SJSA1 (cell line): ENCODE data around the gene CCDC88A. TPM values are rescaled to one million over a fixed set of nuclear protein-coding genes. Genes with fewer than 3 reads are reported as not detected.
"Not testable (repeated sequence)": the region's sequence is repeated elsewhere in the genome, so short reads cannot be mapped to it uniquely, and the experiment has no call there.

Experiments
- DNase-seq, 2 experiments: peaks; one replicate each; pipeline ENCODE4 v3.0.0-alpha.2; 2015 to 2020; ENCODE audit warnings: low spot score in 2 of 2, low read depth in 1 of 2
- H3K27ac ChIP-seq: fragments of 250-450 bp; sonication (Bioruptor Pico); 2 replicates; pipeline ENCODE4 v1.5.1; 2020; ENCODE audit warnings: mild to moderate bottlenecking, moderate library complexity
- H3K27me3 ChIP-seq: fragments of 250-450 bp; sonication (Bioruptor Pico); replicated peaks from 2 replicates; pipeline ENCODE4 v1.5.1; 2020; ENCODE audit warnings: mild to moderate bottlenecking, moderate library complexity
- H3K36me3 ChIP-seq: fragments of 250-450 bp; sonication (Bioruptor Pico); 2 replicates; pipeline ENCODE4 v1.5.1; 2020; ENCODE audit warnings: mild to moderate bottlenecking
- H3K4me1 ChIP-seq: fragments of 250-450 bp; sonication (Bioruptor Pico); replicated peaks from 2 replicates; pipeline ENCODE4 v1.6.1; 2021; ENCODE audit warnings: mild to moderate bottlenecking
- H3K4me3 ChIP-seq: fragments of 250-450 bp; sonication (Bioruptor Pico); 2 replicates; pipeline ENCODE4 v1.5.1; 2020; ENCODE audit warnings: mild to moderate bottlenecking
- H3K9me3 ChIP-seq: fragments of 250-450 bp; sonication (Bioruptor Pico); replicated peaks from 2 replicates; pipeline ENCODE4 v1.5.1; 2020; ENCODE audit warnings: mild to moderate bottlenecking
- total RNA-seq: library from RNA; depleted of rRNA; stranded (reverse); fragments of >200 nt; shearing (Covaris generic); gene quantifications from 2 replicates; pipeline ENCODE4 v1.2.3, GENCODE V29; 2014; rRNA removed

CCDC88A gene, protein sequence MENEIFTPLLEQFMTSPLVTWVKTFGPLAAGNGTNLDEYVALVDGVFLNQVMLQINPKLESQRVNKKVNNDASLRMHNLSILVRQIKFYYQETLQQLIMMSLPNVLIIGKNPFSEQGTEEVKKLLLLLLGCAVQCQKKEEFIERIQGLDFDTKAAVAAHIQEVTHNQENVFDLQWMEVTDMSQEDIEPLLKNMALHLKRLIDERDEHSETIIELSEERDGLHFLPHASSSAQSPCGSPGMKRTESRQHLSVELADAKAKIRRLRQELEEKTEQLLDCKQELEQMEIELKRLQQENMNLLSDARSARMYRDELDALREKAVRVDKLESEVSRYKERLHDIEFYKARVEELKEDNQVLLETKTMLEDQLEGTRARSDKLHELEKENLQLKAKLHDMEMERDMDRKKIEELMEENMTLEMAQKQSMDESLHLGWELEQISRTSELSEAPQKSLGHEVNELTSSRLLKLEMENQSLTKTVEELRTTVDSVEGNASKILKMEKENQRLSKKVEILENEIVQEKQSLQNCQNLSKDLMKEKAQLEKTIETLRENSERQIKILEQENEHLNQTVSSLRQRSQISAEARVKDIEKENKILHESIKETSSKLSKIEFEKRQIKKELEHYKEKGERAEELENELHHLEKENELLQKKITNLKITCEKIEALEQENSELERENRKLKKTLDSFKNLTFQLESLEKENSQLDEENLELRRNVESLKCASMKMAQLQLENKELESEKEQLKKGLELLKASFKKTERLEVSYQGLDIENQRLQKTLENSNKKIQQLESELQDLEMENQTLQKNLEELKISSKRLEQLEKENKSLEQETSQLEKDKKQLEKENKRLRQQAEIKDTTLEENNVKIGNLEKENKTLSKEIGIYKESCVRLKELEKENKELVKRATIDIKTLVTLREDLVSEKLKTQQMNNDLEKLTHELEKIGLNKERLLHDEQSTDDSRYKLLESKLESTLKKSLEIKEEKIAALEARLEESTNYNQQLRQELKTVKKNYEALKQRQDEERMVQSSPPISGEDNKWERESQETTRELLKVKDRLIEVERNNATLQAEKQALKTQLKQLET (N-terminal part only)
- 51.3 and 73.5 TPM in 2 replicates for total RNA-seq

- Histone ChIP-seq H3K36me3 (no peaks in the 10 kb centered on the region; the same call in 1 of the 2 replicates), H3K27me3 (no peaks in the 10 kb centered on the region), H3K27ac (peak within 1 kb of the TSS; percentile 64), H3K9me3 (no peaks in the 10 kb centered on the region), H3K4me3 (peak within 1 kb of the TSS; percentile 65), H3K4me1 (peaks cover 7% of the 10 kb centered on the region)
- peak; percentile 97 to 98 for DNase-seq
These were observed at the start of gene CCDC88A for GRCh38 chr2:55419679-55420438. Gene CCDC88A, minus strand, starts transcription at chr2:55419856. Its CDS starts 777 bp downstream, at chr2:55419079.

GRCh38 chr2:55461679-55462078 lies 42.0 kb upstream of the CCDC88A start:
- DNase-seq, result no peak
- Histone ChIP-seq H3K4me3 (no peak overlapping the region), H3K9me3 (no peaks in the 10 kb centered on the region), H3K36me3 (no peaks in the 10 kb centered on the region), H3K27me3 (no peaks in the 10 kb centered on the region), H3K4me1 (no peaks in the 10 kb centered on the region), H3K27ac (no peak overlapping the region)

GRCh38 chr2:55460562-55460961 lies 40.9 kb upstream of the CCDC88A start:
- DNase-seq, result no peak
- Histone ChIP-seq H3K27me3 (no peaks in the 10 kb centered on the region), H3K4me1 (no peaks in the 10 kb centered on the region), H3K27ac (no peak overlapping the region), H3K36me3 (no peaks in the 10 kb centered on the region), H3K4me3 (no peak overlapping the region), H3K9me3 (no peaks in the 10 kb centered on the region)

GRCh38 chr2:55459714-55460274 lies 40.1 kb upstream of the CCDC88A start:
- no peak for DNase-seq
- Histone ChIP-seq H3K4me3 (no peak overlapping the region), H3K9me3 (no peaks in the 10 kb centered on the region), H3K27me3 (no peaks in the 10 kb centered on the region), H3K4me1 (no peaks in the 10 kb centered on the region), H3K36me3 (no peaks in the 10 kb centered on the region), H3K27ac (no peak overlapping the region)

GRCh38 chr2:55459279-55459678 lies 39.6 kb upstream of the CCDC88A start:
- Histone ChIP-seq H3K27ac (no peak overlapping the region), H3K9me3 (no peaks in the 10 kb centered on the region), H3K4me1 (no peaks in the 10 kb centered on the region), H3K36me3 (no peaks in the 10 kb centered on the region), H3K4me3 (no peak overlapping the region), H3K27me3 (no peaks in the 10 kb centered on the region)
- DNase-seq, result no peak

DNA sequence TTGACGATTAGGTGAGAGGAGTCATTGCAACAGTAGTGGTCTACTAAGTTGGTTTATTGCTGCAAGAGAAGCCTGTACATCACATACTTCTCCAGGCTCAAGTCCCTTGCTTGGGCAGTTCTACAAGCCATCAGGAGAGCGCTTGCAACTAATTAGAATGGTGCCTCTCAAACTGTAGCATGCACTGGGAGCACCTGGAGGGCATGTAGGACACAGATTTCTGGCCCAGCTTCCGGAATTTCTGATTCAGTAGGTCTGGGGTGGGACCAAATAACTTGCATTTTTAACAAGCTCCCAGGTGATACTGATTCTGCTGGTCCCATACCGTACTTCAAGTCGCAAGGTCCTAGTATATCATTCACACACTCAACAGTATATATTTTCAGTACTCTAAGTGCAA lies 34.5 kb upstream of the CCDC88A start:
- Histone ChIP-seq H3K27me3 (no peaks in the 10 kb centered on the region), H3K4me1 (no peaks in the 10 kb centered on the region), H3K27ac (no peak overlapping the region), H3K4me3 (no peak overlapping the region), H3K36me3 (no peaks in the 10 kb centered on the region), H3K9me3 (no peaks in the 10 kb centered on the region)
- no peak for DNase-seq

DNA sequence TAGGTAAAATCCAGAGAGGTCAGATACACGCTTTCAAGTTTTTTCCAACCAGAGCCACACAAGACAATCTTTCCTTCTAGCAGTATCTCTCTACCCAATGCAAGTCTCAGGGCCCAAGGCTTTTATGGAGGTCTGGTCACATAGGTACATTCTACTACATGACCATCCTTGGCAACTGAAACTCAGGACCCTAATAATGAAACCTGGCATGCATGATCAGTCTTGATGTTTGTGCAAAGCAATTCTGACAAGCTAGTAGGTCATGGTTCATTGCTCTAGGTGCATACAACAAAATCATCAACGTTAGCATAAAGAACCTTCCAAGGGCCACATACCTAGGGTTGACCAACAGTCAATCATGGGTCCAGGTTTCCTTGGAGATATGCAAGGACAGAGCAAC lies 33.2 kb upstream of the CCDC88A start:
- no peak for DNase-seq
- H3K4me1 ChIP-seq, result no peaks in the 10 kb centered on the region
- H3K27me3 ChIP-seq, result no peaks in the 10 kb centered on the region
- no peaks in the 10 kb centered on the region for H3K36me3 ChIP-seq
- no peak overlapping the region for H3K27ac ChIP-seq
- H3K4me3 ChIP-seq, result no peak overlapping the region
- no peaks in the 10 kb centered on the region for H3K9me3 ChIP-seq

- no peaks in the 10 kb centered on the region for H3K36me3 ChIP-seq
- no peak overlapping the region for H3K4me3 ChIP-seq
- H3K4me1 ChIP-seq, result no peaks in the 10 kb centered on the region
- H3K27me3 ChIP-seq, result no peaks in the 10 kb centered on the region
- H3K27ac ChIP-seq, result no peak overlapping the region
- no peak for DNase-seq
- H3K9me3 ChIP-seq, result no peaks in the 10 kb centered on the region
These were observed 32.0 kb upstream of the CCDC88A start for GRCh38 chr2:55451699-55452098.

DNA sequence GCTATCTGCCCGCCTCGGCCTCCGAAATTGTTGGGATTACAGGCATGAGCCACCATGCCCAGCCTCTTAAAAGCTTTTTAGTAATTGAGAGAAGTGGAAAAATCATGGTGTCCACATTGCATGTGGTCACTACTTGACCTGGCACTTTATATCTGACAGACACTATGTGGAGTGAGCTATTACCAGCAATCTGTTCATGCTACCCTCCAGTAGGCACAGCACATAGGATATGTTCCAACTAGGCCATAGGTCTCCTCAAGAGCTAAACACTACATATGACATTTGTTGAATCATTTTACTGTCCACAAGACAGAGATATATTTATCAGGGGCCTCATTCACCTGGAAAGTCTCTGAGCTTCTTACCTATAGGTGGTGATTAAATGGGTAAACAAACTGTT lies 30.4 kb upstream of the CCDC88A start:
- not testable (repeated sequence) for H3K27me3 ChIP-seq, H3K27ac ChIP-seq, H3K4me1 ChIP-seq, H3K4me3 ChIP-seq, H3K36me3 ChIP-seq, H3K9me3 ChIP-seq, DNase-seq

DNA sequence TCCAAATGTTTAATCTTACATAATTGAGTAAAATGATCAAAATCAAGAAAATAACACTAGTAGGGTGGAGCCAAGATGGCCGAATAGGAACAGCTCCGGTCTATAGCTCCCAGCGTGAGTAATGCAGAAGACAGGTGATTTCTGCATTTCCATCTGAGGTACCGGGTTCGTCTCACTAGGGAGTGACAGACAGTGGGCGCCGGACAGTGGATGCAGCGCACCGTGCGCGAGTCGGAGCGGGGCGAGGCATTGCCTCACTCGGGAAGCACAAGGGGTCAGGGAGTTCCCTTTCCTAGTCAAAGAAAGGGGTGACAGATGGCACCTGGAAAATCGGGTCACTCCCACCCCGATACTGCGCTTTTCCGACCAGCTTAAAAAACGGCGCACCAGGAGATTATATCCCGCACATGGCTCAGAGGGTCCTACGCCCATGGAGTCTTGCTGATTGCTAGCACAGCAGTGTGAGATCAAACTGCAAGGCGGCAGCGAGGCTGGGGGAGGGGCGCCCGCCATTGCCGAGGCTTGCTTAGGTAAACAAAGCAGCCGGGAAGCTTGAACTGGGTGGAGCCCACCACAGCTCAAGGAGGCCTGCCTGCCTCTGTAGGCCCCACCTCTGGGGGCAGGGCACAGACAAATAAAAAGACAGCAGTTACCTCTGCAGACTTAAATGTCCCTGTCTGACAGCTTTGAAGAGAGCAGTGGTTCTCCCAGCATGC lies 22.5 kb upstream of the CCDC88A start:
- DNase-seq, H3K36me3 ChIP-seq, H3K4me1 ChIP-seq, H3K9me3 ChIP-seq, H3K4me3 ChIP-seq, H3K27ac ChIP-seq, H3K27me3 ChIP-seq: not testable (repeated sequence)

GRCh38 chr2:55441280-55441892 lies 21.7 kb upstream of the CCDC88A start:
- no peaks in the 10 kb centered on the region for H3K9me3 ChIP-seq
- no peaks in the 10 kb centered on the region for H3K4me1 ChIP-seq
- H3K36me3 ChIP-seq, result no peaks in the 10 kb centered on the region
- DNase-seq, result no peak
- H3K4me3 ChIP-seq, result no peak overlapping the region
- no peak overlapping the region for H3K27ac ChIP-seq
- H3K27me3 ChIP-seq, result no peaks in the 10 kb centered on the region

GRCh38 chr2:55439101-55439397 lies 19.4 kb upstream of the CCDC88A start:
- H3K4me1 ChIP-seq, result no peaks in the 10 kb centered on the region
- H3K36me3 ChIP-seq, result no peaks in the 10 kb centered on the region
- H3K27me3 ChIP-seq, result no peaks in the 10 kb centered on the region
- no peak for DNase-seq
- no peaks in the 10 kb centered on the region for H3K9me3 ChIP-seq
- no peak overlapping the region for H3K4me3 ChIP-seq
- no peak overlapping the region for H3K27ac ChIP-seq
